Esophagus muscularis mucosa (tissue), 3 donors: ENCODE results near the gene PIK3C2G.

ENCODE experiments used
- EP300 ChIP-seq: sonication (generic); formaldehyde crosslinking; IDR thresholded peaks from one replicate; pipeline ENCODE4 v1.6.1; 2017; ENCODE audit warnings: antibody characterized with exemption
- POLR2A ChIP-seq: fragments of 450-650 bp; IDR thresholded peaks from one replicate; pipeline ENCODE4 v1.6.1; 2017; ENCODE audit warnings: antibody characterized with exemption, moderate library complexity, mild to moderate bottlenecking, low read depth
- POLR2AphosphoS5 ChIP-seq, 2 donors: sonication (generic); formaldehyde crosslinking; IDR thresholded peaks; one replicate each; pipeline ENCODE4 v1.6.1; 2017; ENCODE audit warnings: antibody characterized with exemption in 2 of 2

DNA sequence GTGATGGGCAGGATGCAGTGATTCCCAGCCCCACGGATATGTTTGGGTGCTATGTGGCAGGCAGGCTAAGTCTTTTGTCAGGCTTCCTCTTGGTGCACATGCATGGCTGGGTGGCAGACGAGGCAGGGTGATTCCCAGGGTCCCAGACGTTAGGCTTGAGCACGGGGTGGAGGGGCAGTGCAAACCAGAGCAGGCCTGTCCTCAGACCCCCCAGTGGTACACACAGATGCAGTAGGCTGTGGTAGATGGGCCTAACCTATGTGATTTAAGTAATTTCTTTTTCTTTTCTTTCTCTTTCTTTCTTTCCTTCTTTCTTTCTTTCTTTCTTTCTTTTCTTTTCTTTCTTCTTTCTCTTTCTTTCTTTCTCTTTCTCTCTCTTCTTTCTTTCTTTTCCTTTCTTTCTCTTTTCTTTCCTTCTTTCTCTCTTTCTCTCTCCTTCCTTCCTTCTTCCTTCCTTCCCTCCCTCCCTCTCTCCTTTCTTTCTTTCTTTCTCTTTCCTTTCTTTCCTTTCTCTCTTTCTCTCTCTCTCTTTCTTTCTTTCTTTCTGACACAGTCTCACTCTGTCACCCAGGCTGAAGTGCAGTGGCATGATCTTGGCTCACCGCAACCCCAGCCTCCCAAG, 41.6 kb downstream of the PIK3C2G start:
- TF ChIP-seq POLR2AphosphoS5 (IDR thresholded peaks at IDR 0.05) (no peak), POLR2A (no peak), EP300 (no peak)
